Neural crest cell (in vitro differentiated cells): ENCODE results near the gene NRN1. TPM values are rescaled to one million over a fixed set of nuclear protein-coding genes. Genes with fewer than 3 reads are reported as not detected.
"Not testable (repeated sequence)": the region's sequence is repeated elsewhere in the genome, so short reads cannot be mapped to it uniquely, and the experiment has no call there.

Experiments
- DNase-seq: peaks from one replicate; pipeline ENCODE4 v3.0.0; 2021; ENCODE audit warnings: low read depth, mixed read lengths, low spot score
- H3K27ac Mint-ChIP-seq: one replicate; pipeline ENCODE4 v1.8.0; 2021; ENCODE audit warnings: mild to moderate bottlenecking, mixed read lengths; ENCODE audit not compliant: unreplicated experiment
- H3K27me3 Mint-ChIP-seq: 2 replicates; pipeline ENCODE4 v1.8.0; 2021; ENCODE audit warnings: low read depth, mild to moderate bottlenecking, mixed read lengths
- H3K36me3 Mint-ChIP-seq: 2 replicates; pipeline ENCODE4 v1.8.0; 2021; ENCODE audit warnings: low read depth, mild to moderate bottlenecking, mixed read lengths
- H3K4me1 Mint-ChIP-seq: 2 replicates; pipeline ENCODE4 v1.8.0; 2021; ENCODE audit warnings: mixed read lengths
- H3K4me3 Mint-ChIP-seq: one replicate; pipeline ENCODE4 v1.8.0; 2021; ENCODE audit warnings: mild to moderate bottlenecking, mixed read lengths
- H3K9me3 Mint-ChIP-seq: 2 replicates; pipeline ENCODE4 v1.8.0; 2021; ENCODE audit warnings: mixed read lengths
- total RNA-seq: library from RNA; stranded (reverse); gene quantifications from 2 replicates; pipeline ENCODE4 v1.2.1, GENCODE V29; 2021
- TF ChIP-seq, protein P1 (sequence below): fragments of 200-600 bp; sonication (generic); conservative IDR thresholded peaks from 2 replicates; pipeline ENCODE4 v1.5.0; 2021; ENCODE audit warnings: antibody characterized with exemption, mild to moderate bottlenecking

The NRN1 gene
- total RNA-seq, 1 donor from 2014 or later: 1.5 TPM

DNA sequence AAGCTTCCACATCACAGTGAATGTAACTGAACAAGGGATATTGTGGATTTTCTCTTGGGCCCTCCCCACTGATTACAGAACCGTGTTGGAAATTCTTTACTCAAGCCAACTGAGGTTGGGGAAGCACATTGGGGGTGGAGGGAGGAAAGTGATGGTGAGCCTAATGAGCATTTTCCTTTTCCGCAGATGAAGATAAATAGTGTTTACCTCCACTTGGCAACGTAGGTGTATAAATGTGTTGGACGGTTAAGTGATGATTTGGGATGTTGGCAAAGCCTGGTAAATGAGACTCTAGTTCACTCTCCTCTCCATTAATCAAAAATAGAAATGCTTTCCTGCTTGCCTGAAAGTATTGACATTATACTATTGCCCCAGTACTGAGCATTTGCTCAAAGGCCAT is 27.1 kb upstream of the NRN1 start:
- Mint-ChIP-seq H3K9me3 (no peaks in the 10 kb centered on the region), H3K4me1 (no peaks in the 10 kb centered on the region), H3K27me3 (peaks cover 16% of the 10 kb centered on the region), H3K27ac (no peak overlapping the region), H3K4me3 (no peak overlapping the region), H3K36me3 (no peaks in the 10 kb centered on the region)
- TF ChIP-seq, protein P1, sequence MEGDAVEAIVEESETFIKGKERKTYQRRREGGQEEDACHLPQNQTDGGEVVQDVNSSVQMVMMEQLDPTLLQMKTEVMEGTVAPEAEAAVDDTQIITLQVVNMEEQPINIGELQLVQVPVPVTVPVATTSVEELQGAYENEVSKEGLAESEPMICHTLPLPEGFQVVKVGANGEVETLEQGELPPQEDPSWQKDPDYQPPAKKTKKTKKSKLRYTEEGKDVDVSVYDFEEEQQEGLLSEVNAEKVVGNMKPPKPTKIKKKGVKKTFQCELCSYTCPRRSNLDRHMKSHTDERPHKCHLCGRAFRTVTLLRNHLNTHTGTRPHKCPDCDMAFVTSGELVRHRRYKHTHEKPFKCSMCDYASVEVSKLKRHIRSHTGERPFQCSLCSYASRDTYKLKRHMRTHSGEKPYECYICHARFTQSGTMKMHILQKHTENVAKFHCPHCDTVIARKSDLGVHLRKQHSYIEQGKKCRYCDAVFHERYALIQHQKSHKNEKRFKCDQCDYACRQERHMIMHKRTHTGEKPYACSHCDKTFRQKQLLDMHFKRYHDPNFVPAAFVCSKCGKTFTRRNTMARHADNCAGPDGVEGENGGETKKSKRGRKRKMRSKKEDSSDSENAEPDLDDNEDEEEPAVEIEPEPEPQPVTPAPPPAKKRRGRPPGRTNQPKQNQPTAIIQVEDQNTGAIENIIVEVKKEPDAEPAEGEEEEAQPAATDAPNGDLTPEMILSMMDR: no peak
- no peak for DNase-seq

- H3K36me3 Mint-ChIP-seq: no peaks in the 10 kb centered on the region
- H3K4me3 Mint-ChIP-seq: no peak overlapping the region
- no peaks in the 10 kb centered on the region for H3K4me1 Mint-ChIP-seq
- TF ChIP-seq, protein P1: no peak
- no peaks in the 10 kb centered on the region for H3K9me3 Mint-ChIP-seq
- peaks cover 21% of the 10 kb centered on the region for H3K27me3 Mint-ChIP-seq
- no peak for DNase-seq
- H3K27ac Mint-ChIP-seq: no peak overlapping the region
Measured at GRCh38 chr6:6026513-6027205, 19.9 kb upstream of the NRN1 start.

DNA sequence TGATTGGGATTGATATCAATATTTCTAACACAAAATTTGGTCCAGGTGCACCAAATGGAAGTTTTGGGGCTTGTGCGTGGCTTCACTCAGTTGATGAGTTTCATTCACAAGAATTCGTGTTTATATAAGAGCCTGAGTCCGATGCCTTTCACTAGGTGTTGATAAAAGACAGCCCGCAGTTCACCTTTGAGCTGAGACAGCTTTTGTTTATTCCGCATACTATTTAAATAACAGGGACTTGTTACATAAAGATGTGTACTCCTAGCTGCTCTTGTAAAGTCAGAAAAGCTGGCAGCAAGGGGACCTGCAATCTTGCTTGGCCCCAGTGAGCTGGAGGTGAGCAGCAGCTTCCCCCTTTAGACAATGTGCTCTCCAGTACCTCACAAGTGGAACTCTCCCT is 19.0 kb upstream of the NRN1 start:
- H3K27ac Mint-ChIP-seq: no peak overlapping the region
- H3K4me1 Mint-ChIP-seq: no peaks in the 10 kb centered on the region
- peaks cover 23% of the 10 kb centered on the region for H3K27me3 Mint-ChIP-seq
- H3K9me3 Mint-ChIP-seq: no peaks in the 10 kb centered on the region
- no peaks in the 10 kb centered on the region for H3K36me3 Mint-ChIP-seq
- H3K4me3 Mint-ChIP-seq: no peak overlapping the region
- TF ChIP-seq, protein P1: no peak
- no peak for DNase-seq

- TF ChIP-seq, protein P1: no peak
- Mint-ChIP-seq H3K27me3 (peaks cover 32% of the 10 kb centered on the region), H3K36me3 (no peaks in the 10 kb centered on the region)
Measured at GRCh38 chr6:6024220-6024619, 17.5 kb upstream of the NRN1 start.

DNA sequence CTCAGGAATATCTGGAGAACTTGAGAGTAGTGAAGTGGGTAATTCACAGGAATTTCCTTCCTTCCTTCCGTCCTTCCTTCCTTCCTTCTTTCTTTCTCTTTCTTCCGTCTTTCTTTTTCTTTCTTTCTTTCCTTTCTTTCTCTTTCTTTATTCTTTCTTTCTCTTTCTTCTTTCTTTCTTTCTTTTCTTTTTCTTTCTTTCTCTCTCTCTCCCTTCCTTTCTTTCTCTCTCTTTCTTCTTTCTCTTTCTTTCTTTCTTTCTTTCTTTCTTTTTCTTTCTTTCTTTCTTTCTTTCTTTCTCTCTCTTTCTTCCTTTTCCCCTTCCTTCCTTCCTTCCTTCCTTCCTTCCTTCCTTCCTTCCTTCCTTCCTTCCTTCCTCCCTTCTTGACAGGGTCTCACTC is 16.1 kb upstream of the NRN1 start:
- not testable (repeated sequence) for H3K4me1 Mint-ChIP-seq, H3K36me3 Mint-ChIP-seq, DNase-seq, H3K9me3 Mint-ChIP-seq, H3K4me3 Mint-ChIP-seq, H3K27ac Mint-ChIP-seq
- H3K27me3 Mint-ChIP-seq: peaks cover 40% of the 10 kb centered on the region

More at GRCh38 chr6:6024220-6024619, 17.5 kb upstream of the NRN1 start:
- Mint-ChIP-seq H3K9me3 (no peaks in the 10 kb centered on the region), H3K4me3 (no peak overlapping the region), H3K27ac (no peak overlapping the region), H3K4me1 (no peaks in the 10 kb centered on the region)
- no peak for DNase-seq

GRCh38 chr6:6008648-6009421 is 2.1 kb upstream of the NRN1 start:
- H3K4me3 Mint-ChIP-seq: peak overlapping the region; percentile 86
- H3K9me3 Mint-ChIP-seq: no peaks in the 10 kb centered on the region
- H3K4me1 Mint-ChIP-seq: peaks cover 44% of the 10 kb centered on the region
- no peak overlapping the region for H3K27ac Mint-ChIP-seq
- peaks cover 82% of the 10 kb centered on the region for H3K27me3 Mint-ChIP-seq
- H3K36me3 Mint-ChIP-seq: no peaks in the 10 kb centered on the region
- TF ChIP-seq, protein P1: no peak
- peak; percentile 69 for DNase-seq
